Mesothelial cell of epicardium (in vitro differentiated cells): ENCODE measurements around the gene EGF. TPM values are rescaled to one million over a fixed set of nuclear protein-coding genes. Genes with fewer than 3 reads are reported as not detected.

ENCODE experiments used
- DNase-seq, 2 experiments: peaks; one replicate each; pipeline ENCODE4 v3.0.0; 2021; ENCODE audit warnings: low spot score in 2 of 2; ENCODE audit not compliant: unreplicated experiment in 2 of 2
- H3K27ac Mint-ChIP-seq: 2 replicates; pipeline ENCODE4 v1.8.0; 2021; ENCODE audit warnings: mixed read lengths
- H3K27me3 Mint-ChIP-seq: 2 replicates; pipeline ENCODE4 v1.8.0; 2021; ENCODE audit warnings: low read depth, mixed read lengths
- H3K36me3 Mint-ChIP-seq: 2 replicates; pipeline ENCODE4 v1.8.0; 2021; ENCODE audit warnings: mixed read lengths
- H3K4me1 Mint-ChIP-seq: 2 replicates; pipeline ENCODE4 v1.8.0; 2021; ENCODE audit warnings: mixed read lengths
- H3K4me3 Mint-ChIP-seq: 2 replicates; pipeline ENCODE4 v1.8.0; 2021; ENCODE audit warnings: mild to moderate bottlenecking, moderate library complexity, mixed read lengths
- H3K9me3 Mint-ChIP-seq: 2 replicates; pipeline ENCODE4 v1.8.0; 2021; ENCODE audit warnings: mixed read lengths
- total RNA-seq: library from RNA; stranded (reverse); gene quantifications from 3 replicates; pipeline ENCODE4 v1.2.1, GENCODE V29; 2021
- TF ChIP-seq, protein P1 (sequence below): fragments of 200-600 bp; sonication (generic); IDR thresholded peaks from one replicate; pipeline ENCODE4 v1.5.0; 2021; ENCODE audit warnings: antibody characterized with exemption; ENCODE audit not compliant: unreplicated experiment

EGF gene
- total RNA-seq, 1 donor from 2014 or later, result 1.3 TPM

DNA sequence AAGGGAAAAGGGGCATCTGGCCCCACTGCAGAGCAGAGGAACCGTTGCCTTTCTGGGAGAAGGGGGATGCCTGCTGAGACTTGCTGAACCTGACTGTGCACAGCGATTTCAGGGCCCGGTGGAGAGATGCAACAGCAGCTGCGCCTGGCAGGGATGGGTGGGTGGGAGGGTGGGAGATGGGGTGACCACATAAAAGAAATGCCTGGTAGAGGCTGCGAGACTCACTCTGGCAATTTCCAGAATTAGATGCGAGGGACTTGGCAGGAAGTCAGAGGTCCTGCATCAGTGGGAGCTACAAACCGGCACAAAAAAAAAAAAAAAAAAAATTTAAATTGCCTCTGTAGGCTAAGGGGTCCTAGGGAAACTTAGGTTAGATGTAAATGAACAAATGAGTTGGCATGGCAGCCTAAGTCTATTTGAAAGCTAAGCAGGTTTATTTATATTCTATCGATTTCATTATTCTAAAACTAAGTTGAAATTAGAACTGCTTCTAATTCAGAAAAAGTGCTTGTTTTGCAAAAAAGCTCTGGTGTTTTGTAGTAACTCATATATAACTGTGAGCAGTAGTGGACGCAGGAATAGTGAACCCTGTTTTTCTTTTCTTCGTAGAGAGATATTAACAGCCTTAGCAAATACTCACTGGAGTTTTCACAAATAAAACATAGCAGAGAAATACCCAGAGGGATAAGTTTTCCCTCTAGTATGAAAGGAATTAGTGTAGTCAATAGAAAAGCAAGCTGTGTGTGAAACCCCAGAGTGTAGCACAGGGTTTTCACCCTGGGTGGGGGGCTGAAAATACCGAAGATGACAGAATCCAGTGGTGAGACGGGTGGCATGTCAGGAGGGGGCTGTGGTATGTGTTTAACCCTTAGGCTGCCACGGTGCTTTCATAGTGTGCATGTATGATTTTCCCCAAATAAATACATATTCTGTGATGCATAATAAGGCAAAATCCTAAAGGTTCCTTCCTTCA lies 130.1 kb downstream of the EGF start:
- DNase-seq, result no peak
- H3K4me1 Mint-ChIP-seq, result peaks cover 21% of the 10 kb centered on the region
- TF ChIP-seq, protein P1, sequence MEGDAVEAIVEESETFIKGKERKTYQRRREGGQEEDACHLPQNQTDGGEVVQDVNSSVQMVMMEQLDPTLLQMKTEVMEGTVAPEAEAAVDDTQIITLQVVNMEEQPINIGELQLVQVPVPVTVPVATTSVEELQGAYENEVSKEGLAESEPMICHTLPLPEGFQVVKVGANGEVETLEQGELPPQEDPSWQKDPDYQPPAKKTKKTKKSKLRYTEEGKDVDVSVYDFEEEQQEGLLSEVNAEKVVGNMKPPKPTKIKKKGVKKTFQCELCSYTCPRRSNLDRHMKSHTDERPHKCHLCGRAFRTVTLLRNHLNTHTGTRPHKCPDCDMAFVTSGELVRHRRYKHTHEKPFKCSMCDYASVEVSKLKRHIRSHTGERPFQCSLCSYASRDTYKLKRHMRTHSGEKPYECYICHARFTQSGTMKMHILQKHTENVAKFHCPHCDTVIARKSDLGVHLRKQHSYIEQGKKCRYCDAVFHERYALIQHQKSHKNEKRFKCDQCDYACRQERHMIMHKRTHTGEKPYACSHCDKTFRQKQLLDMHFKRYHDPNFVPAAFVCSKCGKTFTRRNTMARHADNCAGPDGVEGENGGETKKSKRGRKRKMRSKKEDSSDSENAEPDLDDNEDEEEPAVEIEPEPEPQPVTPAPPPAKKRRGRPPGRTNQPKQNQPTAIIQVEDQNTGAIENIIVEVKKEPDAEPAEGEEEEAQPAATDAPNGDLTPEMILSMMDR, result no peak
- peak overlapping the region; percentile 44 for H3K27ac Mint-ChIP-seq
- H3K4me3 Mint-ChIP-seq, result no peak overlapping the region
- no peaks in the 10 kb centered on the region for H3K36me3 Mint-ChIP-seq
- no peaks in the 10 kb centered on the region for H3K9me3 Mint-ChIP-seq
- H3K27me3 Mint-ChIP-seq, result no peaks in the 10 kb centered on the region

DNA sequence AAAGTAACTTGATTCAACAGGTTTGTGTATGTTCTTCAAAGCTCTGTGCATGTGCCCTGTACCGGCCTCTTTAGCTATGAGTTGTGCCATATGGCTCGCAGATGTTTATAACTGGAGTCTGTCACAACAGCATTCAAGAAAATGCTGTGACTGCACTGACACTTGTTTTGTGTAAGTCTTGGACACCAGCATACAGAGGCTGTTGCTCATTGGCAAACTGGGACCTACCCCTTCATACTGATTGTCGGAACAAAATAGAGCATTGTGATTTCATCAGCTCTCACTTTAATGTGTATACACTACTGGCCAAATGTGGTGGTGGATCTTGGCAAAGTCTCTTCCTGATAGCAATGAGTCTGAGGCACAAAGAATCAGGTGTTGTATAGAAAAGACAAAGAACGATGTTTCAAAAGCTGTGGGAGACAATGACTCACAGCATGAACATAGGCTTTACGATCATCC lies 133.9 kb downstream of the EGF start:
- peaks cover 6% of the 10 kb centered on the region for H3K36me3 Mint-ChIP-seq
- H3K27me3 Mint-ChIP-seq, result no peaks in the 10 kb centered on the region
- H3K9me3 Mint-ChIP-seq, result no peaks in the 10 kb centered on the region
- H3K27ac Mint-ChIP-seq, result no peak overlapping the region
- no peak for DNase-seq
- no peak overlapping the region for H3K4me3 Mint-ChIP-seq
- TF ChIP-seq, protein P1, result no peak
- H3K4me1 Mint-ChIP-seq, result peaks cover 24% of the 10 kb centered on the region

DNA sequence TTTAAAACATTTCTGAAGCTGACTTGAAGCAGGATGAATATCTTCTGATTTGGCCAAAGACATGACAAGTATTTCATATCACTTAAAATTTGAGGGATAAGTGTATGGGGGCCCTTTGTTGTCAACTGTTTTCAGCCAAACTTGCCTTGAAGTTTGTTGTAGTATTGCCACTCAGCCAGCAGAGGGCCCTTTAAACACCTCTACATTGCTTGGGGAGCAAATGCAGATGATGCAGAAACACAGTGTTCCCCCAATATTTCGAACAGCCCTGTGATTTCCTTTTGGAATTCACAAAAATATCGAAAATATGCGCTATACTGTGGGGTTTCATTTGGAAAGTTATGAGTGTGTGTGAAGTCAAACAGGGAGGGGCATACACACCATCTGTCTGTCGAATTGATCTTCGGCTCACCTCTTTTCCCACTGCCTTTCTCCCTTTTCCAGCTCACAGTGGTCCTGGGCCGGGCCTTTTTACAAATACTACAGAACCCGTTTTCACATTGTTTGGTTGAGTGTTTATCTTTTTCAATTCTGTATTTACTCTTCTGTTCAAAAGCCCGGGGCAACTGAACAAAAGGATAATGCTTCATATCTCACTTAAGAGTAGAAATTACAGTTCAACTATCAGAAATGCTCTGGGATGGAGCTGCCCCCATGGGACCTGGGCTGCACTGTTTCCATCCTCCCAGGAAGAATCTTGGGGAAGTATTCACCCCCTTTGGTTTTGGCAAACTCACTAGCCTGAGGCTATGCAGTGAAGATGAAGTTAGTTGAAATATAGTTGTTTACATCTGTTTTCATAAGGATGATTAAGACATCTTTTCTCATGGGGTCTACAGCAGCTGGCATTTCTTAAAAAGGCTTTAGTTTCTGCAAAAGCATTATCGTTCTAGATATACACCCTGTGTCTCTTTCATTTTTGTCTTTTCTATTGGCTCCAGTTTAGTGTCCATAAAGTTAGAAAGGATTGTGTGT lies 137.6 kb downstream of the EGF start:
- Mint-ChIP-seq H3K9me3 (no peaks in the 10 kb centered on the region), H3K4me3 (no peak overlapping the region), H3K27ac (no peak overlapping the region), H3K36me3 (peaks cover 11% of the 10 kb centered on the region), H3K27me3 (no peaks in the 10 kb centered on the region), H3K4me1 (peaks cover 6% of the 10 kb centered on the region)
- TF ChIP-seq, protein P1, result peak; percentile 70
- DNase-seq, result no peak

DNA sequence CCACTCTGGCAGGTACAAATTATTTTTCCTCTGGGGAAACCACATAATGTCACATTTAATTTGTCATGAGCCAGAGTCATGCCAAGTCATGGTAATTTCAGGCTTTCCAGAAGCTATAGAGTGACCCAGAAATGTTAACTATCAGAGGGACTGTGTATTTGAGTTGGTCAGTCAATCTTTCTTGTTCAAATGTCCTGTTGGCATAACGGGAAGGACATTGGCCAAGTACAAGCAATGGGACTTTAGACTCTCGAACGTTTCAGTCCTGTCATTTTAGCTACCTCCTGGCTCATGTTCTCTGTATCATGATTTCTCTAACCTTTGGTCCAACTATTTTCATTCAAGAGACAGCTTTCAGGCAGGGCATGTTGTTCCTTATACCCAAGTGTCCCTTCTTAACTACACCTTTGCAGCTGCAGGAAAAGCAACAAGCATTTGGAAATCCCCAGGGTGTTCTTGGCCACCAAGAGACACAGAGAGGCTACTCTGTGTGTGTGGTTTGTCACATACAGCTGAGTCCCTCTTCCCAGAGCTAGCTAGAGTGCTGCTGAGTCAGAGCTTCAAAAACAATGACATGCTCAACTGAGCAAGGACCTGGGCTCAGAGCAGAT lies 142.6 kb downstream of the EGF start:
- TF ChIP-seq, protein P1, result no peak
- no peak for DNase-seq
- H3K36me3 Mint-ChIP-seq, result peaks cover 18% of the 10 kb centered on the region
- H3K9me3 Mint-ChIP-seq, result no peaks in the 10 kb centered on the region
- H3K27me3 Mint-ChIP-seq, result no peaks in the 10 kb centered on the region
- no peak overlapping the region for H3K4me3 Mint-ChIP-seq
- H3K4me1 Mint-ChIP-seq, result peaks cover 5% of the 10 kb centered on the region
- H3K27ac Mint-ChIP-seq, result no peak overlapping the region

DNA sequence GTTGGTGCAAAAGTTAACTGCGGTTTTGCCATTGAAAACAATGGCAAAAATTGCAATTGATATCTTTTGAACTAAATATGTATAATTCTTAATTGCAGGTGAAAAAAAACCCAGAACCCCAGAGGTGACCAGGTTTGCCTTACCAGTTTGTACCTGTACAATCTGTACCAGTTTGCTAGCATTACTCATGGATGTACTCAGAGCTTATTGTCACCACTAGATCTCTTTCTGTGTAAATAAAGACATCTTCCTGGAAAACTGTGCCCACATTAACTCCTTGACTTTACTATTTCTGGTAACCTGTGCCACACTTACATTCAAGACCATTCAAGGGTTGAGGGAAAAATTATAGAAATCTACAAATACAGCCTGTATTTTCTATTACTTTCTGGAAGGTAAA lies 146.0 kb downstream of the EGF start:
- Mint-ChIP-seq H3K4me3 (no peak overlapping the region), H3K27ac (no peak overlapping the region), H3K9me3 (no peaks in the 10 kb centered on the region), H3K27me3 (no peaks in the 10 kb centered on the region), H3K36me3 (peaks cover 10% of the 10 kb centered on the region), H3K4me1 (no peaks in the 10 kb centered on the region)
- no peak for DNase-seq
- TF ChIP-seq, protein P1, result no peak
